Neuronal stem cell (in vitro differentiated cells): Measurements from ENCODE around the gene TASP1.

Experiments
- DNase-seq: peaks from one replicate; pipeline ENCODE4 v3.0.0-alpha.2; 2013; ENCODE audit warnings: low spot score
- H2AFZ ChIP-seq: one replicate; pipeline ENCODE4 v1.6.1; 2013; ENCODE audit warnings: mild to moderate bottlenecking, low read length, inconsistent platforms
- H2AK5ac ChIP-seq: 2 replicates; pipeline ENCODE4 v1.6.1; 2013; ENCODE audit warnings: low read depth, mild to moderate bottlenecking, inconsistent platforms, low read length, moderate library complexity, mixed read lengths
- H2BK120ac ChIP-seq: 2 replicates; pipeline ENCODE4 v1.6.1; 2013; ENCODE audit warnings: low read depth, mild to moderate bottlenecking, inconsistent platforms, low read length, moderate library complexity, mixed read lengths
- H2BK12ac ChIP-seq: one replicate; pipeline ENCODE4 v1.6.1; 2013; ENCODE audit warnings: low read length, inconsistent platforms
- H2BK15ac ChIP-seq: 2 replicates; pipeline ENCODE4 v1.6.1; 2013; ENCODE audit warnings: mild to moderate bottlenecking, low read length, inconsistent platforms, mixed read lengths
- H2BK5ac ChIP-seq: one replicate; pipeline ENCODE4 v1.6.1; 2013; ENCODE audit warnings: inconsistent platforms, mild to moderate bottlenecking, low read length, moderate library complexity
- H3K14ac ChIP-seq: one replicate; pipeline ENCODE4 v1.6.1; 2013; ENCODE audit warnings: low read length, inconsistent platforms
- H3K18ac ChIP-seq: 2 replicates; pipeline ENCODE4 v1.6.1; 2013; ENCODE audit warnings: low read length, inconsistent platforms
- H3K23ac ChIP-seq: 2 replicates; pipeline ENCODE4 v1.6.1; 2013; ENCODE audit warnings: low read depth, mild to moderate bottlenecking, mixed read lengths, low read length, inconsistent platforms; ENCODE audit not compliant: poor library complexity
- H3K27ac ChIP-seq: replicated peaks from 3 replicates; pipeline ENCODE4 v1.5.1; 2013; ENCODE audit warnings: low read length, inconsistent platforms
- H3K27me3 ChIP-seq, 3 experiments: 2 replicates each; pipeline ENCODE4 v1.6.1; 2013; ENCODE audit warnings: low read length in 3 of 3, mild to moderate bottlenecking in 2 of 3, inconsistent platforms in 1 of 3, low read depth in 1 of 3, mixed read lengths in 1 of 3, moderate library complexity in 1 of 3; ENCODE audit not compliant: control insufficient read depth in 3 of 3, insufficient read depth in 3 of 3
- H3K36me3 ChIP-seq, 2 donors: replicated peaks in 1 of 2; 2 replicates each; pipeline ENCODE4 v1.6.1; 2013; ENCODE audit warnings: low read length in 2 of 2; ENCODE audit not compliant: control insufficient read depth in 2 of 2, insufficient read depth in 2 of 2
- H3K4ac ChIP-seq: 2 replicates; pipeline ENCODE4 v1.6.1; 2013; ENCODE audit warnings: inconsistent platforms, mild to moderate bottlenecking, low read length, moderate library complexity
- H3K4me1 ChIP-seq, 2 donors: 1 replicate in 1 of 2; 2 replicates in 1 of 2; pipeline ENCODE4 v1.6.1; 2013; ENCODE audit warnings: low read length in 2 of 2, low read depth in 1 of 2; ENCODE audit not compliant: control insufficient read depth in 2 of 2, insufficient read depth in 1 of 2
- H3K4me2 ChIP-seq: one replicate; pipeline ENCODE4 v1.6.1; 2013; ENCODE audit warnings: mild to moderate bottlenecking, low read length, inconsistent platforms; ENCODE audit not compliant: insufficient read depth, poor library complexity, severe bottlenecking
- H3K4me3 ChIP-seq, 2 donors: 2 replicates each; pipeline ENCODE4 v1.5.1; 2013; ENCODE audit warnings: low read length in 2 of 2, mild to moderate bottlenecking in 2 of 2, inconsistent platforms in 1 of 2, moderate library complexity in 1 of 2
- H3K79me1 ChIP-seq: one replicate; pipeline ENCODE4 v1.6.1; 2013; ENCODE audit warnings: low read depth, mild to moderate bottlenecking, inconsistent platforms, low read length, moderate library complexity
- H3K9ac ChIP-seq: one replicate; pipeline ENCODE4 v1.6.1; 2013; ENCODE audit warnings: mild to moderate bottlenecking, low read depth, low read length, inconsistent platforms; ENCODE audit not compliant: poor library complexity
- H3K9me3 ChIP-seq, 2 donors: replicated peaks in 1 of 2; 2 replicates each; pipeline versions ENCODE3 to v1.6.1; 2013; ENCODE audit warnings: low read length in 2 of 2, mild to moderate bottlenecking in 2 of 2, inconsistent platforms in 1 of 2, low read depth in 1 of 2, mixed read lengths in 1 of 2, moderate library complexity in 1 of 2; ENCODE audit not compliant: control insufficient read depth in 2 of 2, insufficient read depth in 1 of 2
- H4K8ac ChIP-seq: one replicate; pipeline ENCODE4 v1.6.1; 2013; ENCODE audit warnings: low read depth, mild to moderate bottlenecking, inconsistent platforms, low read length, moderate library complexity
- H4K91ac ChIP-seq: one replicate; pipeline ENCODE4 v1.6.1; 2013; ENCODE audit warnings: low read length, low read depth, mild to moderate bottlenecking, inconsistent platforms; ENCODE audit not compliant: poor library complexity
- WGBS, 2 donors: extraction: QIAGEN DNeasy Blood & Tissue Kit; methylation state at CpG; one replicate each; pipeline ENCODE4 v1.1.7; 2013; ENCODE audit warnings: missing lambda C conversion rate in 2 of 2, mixed read lengths in 1 of 2; ENCODE audit not compliant: insufficient read length in 2 of 2, insufficient replicate concordance in 1 of 2; ENCODE audit errors: extremely low coverage in 2 of 2; 5-methylcytosine and 5-hydroxymethylcytosine counted together

The TASP1 gene

GRCh38 chr20:13400453-13400852 lies 238.3 kb downstream of the TASP1 start:
- DNase-seq = no peak
- no peak overlapping the region for H3K27ac ChIP-seq
- no peak overlapping the region for H4K91ac ChIP-seq
- no peaks in the 10 kb centered on the region for H3K9me3 ChIP-seq
- H2AK5ac ChIP-seq = no peak overlapping the region
- no peaks in the 10 kb centered on the region for H3K36me3 ChIP-seq
- H4K8ac ChIP-seq = no peak overlapping the region
- H3K18ac ChIP-seq = no peak overlapping the region
- H2BK120ac ChIP-seq = no peak overlapping the region
- no peak overlapping the region for H3K4ac ChIP-seq
- no peak overlapping the region for H3K4me3 ChIP-seq
- no peak overlapping the region for H2BK12ac ChIP-seq
- no peaks in the 10 kb centered on the region for H3K79me1 ChIP-seq
- no peak overlapping the region for H2BK15ac ChIP-seq
- no peak overlapping the region for H3K14ac ChIP-seq
- WGBS, 2 donors = no CpG with 5 or more reads among the region's 2 CpGs
- no peaks in the 10 kb centered on the region for H3K27me3 ChIP-seq
- no peaks in the 10 kb centered on the region for H3K4me1 ChIP-seq
- H3K9ac ChIP-seq = no peak overlapping the region
- H3K23ac ChIP-seq = no peak overlapping the region
- H3K4me2 ChIP-seq = no peak overlapping the region
- H2BK5ac ChIP-seq = no peak overlapping the region
- H2AFZ ChIP-seq = no peak overlapping the region

- Histone ChIP-seq H3K18ac (no peak overlapping the region), H4K91ac (no peak overlapping the region), H2BK5ac (no peak overlapping the region), H3K4me1 (no peaks in the 10 kb centered on the region), H3K27ac (no peak overlapping the region), H3K4me3 (no peak overlapping the region), H3K36me3 (no peaks in the 10 kb centered on the region), H2BK12ac (no peak overlapping the region), H2AK5ac (no peak overlapping the region), H3K23ac (no peak overlapping the region), H2AFZ (no peak overlapping the region), H3K14ac (no peak overlapping the region), H2BK15ac (no peak overlapping the region), H4K8ac (no peak overlapping the region), H3K4ac (no peak overlapping the region), H3K4me2 (no peak overlapping the region), H3K27me3 (no peaks in the 10 kb centered on the region), H3K9ac (no peak overlapping the region), H2BK120ac (no peak overlapping the region), H3K9me3 (peaks cover 0 to 2% of the 10 kb centered on the region in 2 donors), H3K79me1 (no peaks in the 10 kb centered on the region)
- no peak for DNase-seq
- WGBS, 2 donors = no CpG with 5 or more reads among the region's 1 CpG
These were observed 241.4 kb downstream of the TASP1 start for GRCh38 chr20:13397300-13397724.

GRCh38 chr20:13396826-13397225 lies 241.9 kb downstream of the TASP1 start:
- Histone ChIP-seq H2AK5ac (no peak overlapping the region), H3K4me3 (no peak overlapping the region), H4K8ac (no peak overlapping the region), H4K91ac (no peak overlapping the region), H3K27me3 (no peaks in the 10 kb centered on the region), H3K9me3 (peaks cover 0 to 2% of the 10 kb centered on the region in 2 donors), H2AFZ (no peak overlapping the region), H2BK15ac (no peak overlapping the region), H3K4me2 (no peak overlapping the region), H3K36me3 (no peaks in the 10 kb centered on the region), H3K18ac (no peak overlapping the region), H3K79me1 (no peaks in the 10 kb centered on the region), H2BK12ac (no peak overlapping the region), H3K27ac (no peak overlapping the region), H3K4ac (no peak overlapping the region), H2BK120ac (no peak overlapping the region), H2BK5ac (no peak overlapping the region), H3K9ac (no peak overlapping the region), H3K14ac (no peak overlapping the region), H3K4me1 (no peaks in the 10 kb centered on the region), H3K23ac (no peak overlapping the region)
- no peak for DNase-seq

GRCh38 chr20:13396022-13396421 lies 242.7 kb downstream of the TASP1 start:
- no peak for DNase-seq
- Histone ChIP-seq H2BK12ac (no peak overlapping the region), H2BK15ac (no peak overlapping the region), H3K27ac (no peak overlapping the region), H3K4me3 (no peak overlapping the region), H2AFZ (no peak overlapping the region), H3K9me3 (peaks cover 0 to 2% of the 10 kb centered on the region in 2 donors), H3K4me1 (no peaks in the 10 kb centered on the region), H3K36me3 (no peaks in the 10 kb centered on the region), H4K91ac (no peak overlapping the region), H3K18ac (no peak overlapping the region), H3K23ac (no peak overlapping the region), H3K79me1 (no peaks in the 10 kb centered on the region), H2BK120ac (no peak overlapping the region), H2BK5ac (no peak overlapping the region), H3K9ac (no peak overlapping the region), H3K4me2 (no peak overlapping the region), H3K4ac (no peak overlapping the region), H4K8ac (no peak overlapping the region), H3K27me3 (no peaks in the 10 kb centered on the region), H3K14ac (no peak overlapping the region), H2AK5ac (no peak overlapping the region)
- WGBS, 2 donors = no CpG with 5 or more reads among the region's 3 CpGs
